ENCODE measurements around the gene COPS7B. TPM values are rescaled to one million over a fixed set of nuclear protein-coding genes. Genes with fewer than 3 reads are reported as not detected.

The COPS7B gene
- total RNA-seq, 4 donors from 2014 or later = 28.8 to 45.1 (median 37.1) TPM

- Histone ChIP-seq H3K36me3 (no peaks in the 10 kb centered on the region), H3K9me3 (no peaks in the 10 kb centered on the region), H3K4me3 (replicated peaks in 1 of 3) (peak overlapping the region; percentile 38 to 91 (median 77)), H3K27ac (peak overlapping the region; percentile 59 to 91 (median 88)), H3K4me1 (peaks cover 26 to 39% of the 10 kb centered on the region in 2 donors), H3K27me3 (no peaks in the 10 kb centered on the region)
- no peak for TF ChIP-seq POLR2A (IDR thresholded peaks at IDR 0.05)
- TF ChIP-seq, protein P1, sequence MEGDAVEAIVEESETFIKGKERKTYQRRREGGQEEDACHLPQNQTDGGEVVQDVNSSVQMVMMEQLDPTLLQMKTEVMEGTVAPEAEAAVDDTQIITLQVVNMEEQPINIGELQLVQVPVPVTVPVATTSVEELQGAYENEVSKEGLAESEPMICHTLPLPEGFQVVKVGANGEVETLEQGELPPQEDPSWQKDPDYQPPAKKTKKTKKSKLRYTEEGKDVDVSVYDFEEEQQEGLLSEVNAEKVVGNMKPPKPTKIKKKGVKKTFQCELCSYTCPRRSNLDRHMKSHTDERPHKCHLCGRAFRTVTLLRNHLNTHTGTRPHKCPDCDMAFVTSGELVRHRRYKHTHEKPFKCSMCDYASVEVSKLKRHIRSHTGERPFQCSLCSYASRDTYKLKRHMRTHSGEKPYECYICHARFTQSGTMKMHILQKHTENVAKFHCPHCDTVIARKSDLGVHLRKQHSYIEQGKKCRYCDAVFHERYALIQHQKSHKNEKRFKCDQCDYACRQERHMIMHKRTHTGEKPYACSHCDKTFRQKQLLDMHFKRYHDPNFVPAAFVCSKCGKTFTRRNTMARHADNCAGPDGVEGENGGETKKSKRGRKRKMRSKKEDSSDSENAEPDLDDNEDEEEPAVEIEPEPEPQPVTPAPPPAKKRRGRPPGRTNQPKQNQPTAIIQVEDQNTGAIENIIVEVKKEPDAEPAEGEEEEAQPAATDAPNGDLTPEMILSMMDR (IDR thresholded peaks at IDR 0.05) = no peak
- intact Hi-C loops (cut with DNase I) = no loop called here
- DNase-seq = peak in 1 of 2 donors; percentile 10
- 4 to 6% methylated on average over 12 of the region's 12 CpGs for WGBS, 2 donors
These were observed 4.2 kb upstream of the COPS7B start for GRCh38 chr2:231781798-231782726.

GRCh38 chr2:231785413-231785812 lies 832 bp upstream of the COPS7B start:
- Histone ChIP-seq H3K4me3 (replicated peaks in 1 of 3) (no peak overlapping the region), H3K4me1 (peaks cover 24 to 38% of the 10 kb centered on the region in 2 donors), H3K36me3 (peaks cover 0 to 5% of the 10 kb centered on the region in 2 donors), H3K27ac (no peak overlapping the region), H3K9me3 (no peaks in the 10 kb centered on the region), H3K27me3 (no peaks in the 10 kb centered on the region)
- intact Hi-C loops (cut with DNase I) = no loop called here
- TF ChIP-seq, protein P1 (IDR thresholded peaks at IDR 0.05) = no peak
- TF ChIP-seq POLR2A (IDR thresholded peaks at IDR 0.05) = no peak
- 90 to 91% methylated on average over 2 of the region's 2 CpGs for WGBS, 2 donors
- DNase-seq = no peak

DNA sequence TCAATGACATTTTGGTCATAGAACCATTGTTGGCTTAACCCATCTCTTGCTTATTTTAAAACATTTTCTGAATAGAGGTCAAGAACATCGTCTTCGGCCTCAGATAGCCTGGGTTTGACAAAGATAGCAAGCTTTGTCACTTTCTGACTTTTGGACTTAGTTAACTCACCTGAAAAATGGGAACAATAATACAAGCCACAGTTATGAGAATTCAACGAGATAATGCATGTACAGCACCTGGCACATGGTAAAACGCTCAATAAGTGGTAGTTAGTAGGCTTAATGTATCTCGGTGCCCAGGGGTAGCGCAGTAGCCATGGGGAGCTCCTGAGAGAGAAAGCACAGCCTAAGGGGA lies 446 bp upstream of the COPS7B start:
- Histone ChIP-seq H3K4me3 (replicated peaks in 1 of 3) (peak overlapping the region in 2 of 3 donors; percentile 77 to 79), H3K9me3 (no peaks in the 10 kb centered on the region), H3K27ac (peak overlapping the region in 2 of 3 donors; percentile 52 to 59), H3K4me1 (peaks cover 24 to 36% of the 10 kb centered on the region in 2 donors), H3K36me3 (peaks cover 0 to 5% of the 10 kb centered on the region in 2 donors), H3K27me3 (no peaks in the 10 kb centered on the region)
- no peak for TF ChIP-seq POLR2A (IDR thresholded peaks at IDR 0.05)
- intact Hi-C loops (cut with DNase I) = no loop called here
- 41 to 44% methylated on average over 6 of the region's 6 CpGs for WGBS, 2 donors
- no peak for DNase-seq

DNA sequence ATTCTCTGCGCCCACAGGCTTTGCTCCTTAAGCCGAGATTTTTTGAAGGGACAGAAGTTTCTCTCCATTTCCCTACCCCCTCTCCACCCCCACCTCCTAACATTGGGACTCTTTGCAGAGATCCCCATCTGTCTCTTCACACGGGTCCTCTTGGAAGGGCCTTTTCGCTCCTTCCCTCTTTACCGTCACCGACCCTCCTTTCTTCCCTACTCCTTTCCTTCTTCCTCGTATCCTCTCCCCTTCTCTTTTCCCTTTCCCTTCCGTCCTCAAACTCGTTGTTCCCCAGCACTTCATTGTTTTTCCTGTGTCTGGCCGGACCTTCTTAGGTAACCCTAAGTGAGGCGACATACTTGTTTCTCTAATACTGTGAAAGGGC lies 660 bp downstream of the COPS7B start:
- no peak for DNase-seq
- H3K36me3 ChIP-seq = peaks cover 3 to 5% of the 10 kb centered on the region in 2 donors
- H3K9me3 ChIP-seq = no peaks in the 10 kb centered on the region
- peak overlapping the region in 1 of 3 donors; percentile 52 for H3K27ac ChIP-seq
- peak overlapping the region; percentile 75 to 79 (median 77) for H3K4me3 ChIP-seq (replicated peaks in 1 of 3)
- WGBS, 2 donors = 9 to 10% methylated on average over 11 of the region's 11 CpGs
- no peak for TF ChIP-seq POLR2A (IDR thresholded peaks at IDR 0.05)
- TF ChIP-seq, protein P1 (IDR thresholded peaks at IDR 0.05) = no peak
- H3K27me3 ChIP-seq = no peaks in the 10 kb centered on the region
- intact Hi-C loops (cut with DNase I) = no loop called here
- peaks cover 24 to 36% of the 10 kb centered on the region in 2 donors for H3K4me1 ChIP-seq

DNA sequence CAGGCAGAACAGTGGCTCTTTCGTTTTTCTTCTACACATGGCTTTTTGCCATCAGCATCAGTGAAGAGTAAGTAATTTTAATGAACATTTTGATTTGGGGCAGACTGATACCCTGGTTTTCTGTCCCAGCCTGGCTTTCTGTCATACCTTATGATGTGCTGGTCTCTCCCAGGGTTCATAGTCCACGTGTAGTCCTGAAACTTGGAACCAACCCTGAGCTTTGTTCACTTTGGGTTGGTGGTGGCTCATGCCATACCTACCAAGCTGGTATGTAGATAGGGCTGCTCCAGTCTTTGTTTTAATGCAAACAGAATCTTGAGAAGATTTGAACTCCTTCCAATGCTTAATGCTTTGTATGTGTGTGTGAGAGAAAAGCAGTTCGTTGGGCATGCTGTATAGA lies 4.9 kb downstream of the COPS7B start:
- no peak overlapping the region for H3K4me3 ChIP-seq (replicated peaks in 1 of 3)
- WGBS, 2 donors = 77 to 88% methylated on average over 3 of the region's 3 CpGs
- no peak overlapping the region for H3K27ac ChIP-seq
- DNase-seq = no peak
- H3K9me3 ChIP-seq = no peaks in the 10 kb centered on the region
- TF ChIP-seq, protein P1 (IDR thresholded peaks at IDR 0.05) = no peak
- TF ChIP-seq POLR2A (IDR thresholded peaks at IDR 0.05) = no peak
- H3K4me1 ChIP-seq = peaks cover 15 to 16% of the 10 kb centered on the region in 2 donors
- peaks cover 10 to 19% of the 10 kb centered on the region in 2 donors for H3K36me3 ChIP-seq
- intact Hi-C loops (cut with DNase I) = no loop called here
- H3K27me3 ChIP-seq = no peaks in the 10 kb centered on the region
